Thoracic aorta (tissue), 2 donors: Measurements from ENCODE around the gene DCPS. TPM values are rescaled to one million over a fixed set of nuclear protein-coding genes. Genes with fewer than 3 reads are reported as not detected.

Experiments used
- ATAC-seq: fragments of 150-250 bp; one replicate; pipeline ENCODE4 v1.8.0; 2017; ENCODE audit warnings: low read depth; ENCODE audit not compliant: insufficient number of reproducible peaks, low FRiP score
- DNase-seq: peaks from one replicate; pipeline ENCODE4 v3.0.0-alpha.2; 2020; ENCODE audit warnings: low spot score
- H3K27ac ChIP-seq, 2 donors: fragments of 200-600 bp; sonication (generic); 1 replicate in 1 of 2; 2 replicates in 1 of 2; pipeline ENCODE4 v1.5.1; 2016; ENCODE audit warnings: mild to moderate bottlenecking in 2 of 2, moderate library complexity in 2 of 2
- H3K27me3 ChIP-seq: fragments of 200-600 bp; sonication (generic); replicated peaks from 2 replicates; pipeline ENCODE4 v1.6.0; 2016; ENCODE audit warnings: mild to moderate bottlenecking; ENCODE audit not compliant: insufficient read depth
- H3K36me3 ChIP-seq: fragments of 200-600 bp; sonication (generic); one replicate; pipeline ENCODE4 v1.5.1; 2016
- H3K4me1 ChIP-seq, 2 donors: fragments of 200-600 bp; sonication (generic); 1 replicate in 1 of 2; 2 replicates in 1 of 2; pipeline versions ENCODE4 v1.5.1 to v1.6.0; 2016; ENCODE audit warnings: low read depth in 2 of 2, mild to moderate bottlenecking in 1 of 2; ENCODE audit not compliant: control insufficient read depth in 1 of 2
- H3K4me3 ChIP-seq: fragments of 200-600 bp; sonication (generic); 2 replicates; pipeline ENCODE4 v1.5.1; 2016; ENCODE audit warnings: mild to moderate bottlenecking
- H3K9me3 ChIP-seq: fragments of 200-600 bp; sonication (generic); 2 replicates; pipeline ENCODE4 v1.5.1; 2016
- CTCF ChIP-seq: fragments of 200-600 bp; sonication (generic); IDR thresholded peaks from one replicate; pipeline ENCODE4 v1.5.1; 2019; ENCODE audit warnings: antibody characterized with exemption
- total RNA-seq, 2 donors: library from RNA; depleted of rRNA; stranded (reverse); fragments of >200 nt; gene quantifications; one replicate each; pipeline versions ENCODE4 v1.1.0 to v1.2.3, GENCODE V29; 2016

Gene DCPS
- total RNA-seq, 2 donors from 2014 or later = 8.4 to 9.7 TPM

DNA sequence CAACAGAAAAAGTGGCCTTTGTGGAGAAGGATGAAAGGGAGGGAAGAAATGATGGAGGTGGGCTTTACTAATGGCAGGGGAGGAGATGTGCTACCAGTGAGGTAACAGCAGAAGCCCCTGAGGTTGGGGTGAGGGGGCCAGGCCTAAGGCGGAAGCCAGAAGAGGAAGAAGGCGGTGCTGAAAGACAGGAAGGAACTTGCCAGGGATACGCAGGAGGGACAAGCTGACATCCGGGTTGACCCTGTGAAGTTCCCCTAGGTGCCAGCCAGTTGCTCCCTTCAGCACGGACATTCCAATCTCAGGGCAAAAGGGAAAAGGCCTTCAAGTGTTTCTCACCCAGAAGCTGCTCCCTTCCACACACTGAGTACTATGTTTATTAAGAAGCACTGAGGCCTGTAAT is 23.3 kb upstream of the DCPS start:
- DNase-seq = no peak
- TF ChIP-seq CTCF = no peak
- Histone ChIP-seq H3K27ac (no peak overlapping the region), H3K27me3 (no peaks in the 10 kb centered on the region), H3K4me3 (no peak overlapping the region), H3K4me1 (peaks cover 14 to 25% of the 10 kb centered on the region in 2 donors), H3K36me3 (peaks cover 3% of the 10 kb centered on the region), H3K9me3 (no peaks in the 10 kb centered on the region)
- ATAC-seq = no peak

DNA sequence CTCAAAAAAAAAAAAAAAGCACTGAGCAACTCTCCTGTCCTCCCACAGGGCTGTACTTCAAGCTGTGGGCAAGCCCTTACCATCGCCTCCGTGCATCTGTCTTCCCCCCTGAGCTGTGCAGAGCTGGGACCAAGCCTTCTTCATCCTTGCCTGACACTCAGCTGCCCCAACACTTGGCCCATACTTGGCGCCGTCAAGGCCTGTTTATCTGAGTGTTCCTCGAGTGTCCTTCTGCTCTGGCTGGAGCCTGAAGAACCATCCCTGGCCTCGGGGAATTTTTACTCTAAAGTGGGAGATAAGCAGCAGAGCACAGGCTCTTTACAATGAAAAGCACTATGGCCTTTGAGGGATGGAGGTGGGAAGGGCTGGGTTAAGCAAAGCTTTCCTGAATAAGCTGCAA is 22.6 kb upstream of the DCPS start:
- no peak for ATAC-seq
- TF ChIP-seq CTCF = no peak
- DNase-seq = no peak

GRCh38 chr11:126281666-126282175 is 22.1 kb upstream of the DCPS start:
- Histone ChIP-seq H3K4me3 (peak overlapping the region; percentile 80), H3K36me3 (no peaks in the 10 kb centered on the region), H3K4me1 (peaks cover 14 to 25% of the 10 kb centered on the region in 2 donors), H3K27me3 (no peaks in the 10 kb centered on the region), H3K27ac (peak overlapping the region; percentile 78 to 84), H3K9me3 (no peaks in the 10 kb centered on the region)
- ATAC-seq (no peak), DNase-seq (no peak)
- no peak for TF ChIP-seq CTCF

More for the DNA sequence above, 22.6 kb upstream of the DCPS start:
- no peaks in the 10 kb centered on the region for H3K36me3 ChIP-seq
- no peaks in the 10 kb centered on the region for H3K27me3 ChIP-seq
- H3K9me3 ChIP-seq = no peaks in the 10 kb centered on the region
- H3K27ac ChIP-seq = peak overlapping the region in 1 of 2 donors; percentile 84
- peaks cover 14 to 25% of the 10 kb centered on the region in 2 donors for H3K4me1 ChIP-seq
- no peak overlapping the region for H3K4me3 ChIP-seq

- no peak for TF ChIP-seq CTCF
- H3K4me3 ChIP-seq = peak overlapping the region; percentile 80
- peak overlapping the region; percentile 78 to 84 for H3K27ac ChIP-seq
- peaks cover 14 to 25% of the 10 kb centered on the region in 2 donors for H3K4me1 ChIP-seq
- peaks cover under 1% of the 10 kb centered on the region for H3K36me3 ChIP-seq
- H3K9me3 ChIP-seq = no peaks in the 10 kb centered on the region
- ATAC-seq (no peak), DNase-seq (no peak)
- H3K27me3 ChIP-seq = no peaks in the 10 kb centered on the region
These were observed 21.5 kb upstream of the DCPS start for GRCh38 chr11:126282361-126282735.

GRCh38 chr11:126282736-126283591 is 20.9 kb upstream of the DCPS start, which contains the start of gene TIRAP:
TIRAP (plus strand) TSS chr11:126283093; CDS start chr11:126290895, 7,802 bp downstream.
- no peaks in the 10 kb centered on the region for H3K27me3 ChIP-seq
- no peaks in the 10 kb centered on the region for H3K9me3 ChIP-seq
- DNase-seq (no peak), ATAC-seq (peak; percentile 45)
- H3K36me3 ChIP-seq = peaks cover 6% of the 10 kb centered on the region
- H3K27ac ChIP-seq = peak within 1 kb of the TSS; percentile 78 to 84
- peaks cover 14 to 25% of the 10 kb centered on the region in 2 donors for H3K4me1 ChIP-seq
- TF ChIP-seq CTCF = peak; percentile 36
- peak within 1 kb of the TSS; percentile 80 for H3K4me3 ChIP-seq
